GM15510 (cell line): ENCODE data around the gene GALNTL6.

ENCODE experiments used
- POLR2A ChIP-seq: IDR thresholded peaks from 3 replicates; pipeline ENCODE4 v1.6.1; 2011; ENCODE audit warnings: borderline replicate concordance; ENCODE audit not compliant: insufficient read length; ENCODE audit errors: extremely low read depth

Gene GALNTL6

GRCh38 chr4:172379834-172380233 lies 566.6 kb downstream of the GALNTL6 start:
- no peak for TF ChIP-seq POLR2A

GRCh38 chr4:172390331-172390730 lies 577.1 kb downstream of the GALNTL6 start:
- no peak for TF ChIP-seq POLR2A

- TF ChIP-seq POLR2A = no peak
Measured at GRCh38 chr4:172392741-172393140, 579.5 kb downstream of the GALNTL6 start.

- no peak for TF ChIP-seq POLR2A
Measured at GRCh38 chr4:172393220-172393619, 580.0 kb downstream of the GALNTL6 start.

GRCh38 chr4:172404676-172405075 lies 591.5 kb downstream of the GALNTL6 start:
- no peak for TF ChIP-seq POLR2A

GRCh38 chr4:172410363-172410762 lies 597.2 kb downstream of the GALNTL6 start:
- TF ChIP-seq POLR2A = no peak

- no peak for TF ChIP-seq POLR2A
Measured at GRCh38 chr4:172411149-172411548, 597.9 kb downstream of the GALNTL6 start.

GRCh38 chr4:172412851-172413580 lies 599.8 kb downstream of the GALNTL6 start:
- no peak for TF ChIP-seq POLR2A

- TF ChIP-seq POLR2A = no peak
Measured at GRCh38 chr4:172480471-172480870, 667.3 kb downstream of the GALNTL6 start.

- no peak for TF ChIP-seq POLR2A
Measured at GRCh38 chr4:172481802-172482508, 668.8 kb downstream of the GALNTL6 start.

GRCh38 chr4:172485007-172485406 lies 671.8 kb downstream of the GALNTL6 start:
- no peak for TF ChIP-seq POLR2A

- TF ChIP-seq POLR2A = no peak
Measured at GRCh38 chr4:172486531-172486930, 673.3 kb downstream of the GALNTL6 start.

- no peak for TF ChIP-seq POLR2A
Measured at GRCh38 chr4:172489861-172490260, 676.7 kb downstream of the GALNTL6 start.

GRCh38 chr4:172495769-172496168 lies 682.6 kb downstream of the GALNTL6 start:
- TF ChIP-seq POLR2A = no peak

GRCh38 chr4:172497321-172497720 lies 684.1 kb downstream of the GALNTL6 start:
- TF ChIP-seq POLR2A = no peak

- no peak for TF ChIP-seq POLR2A
Measured at GRCh38 chr4:172514011-172514410, 700.8 kb downstream of the GALNTL6 start.
